Activated T-cell treated with anti-CD3 and anti-CD28 coated beads for 24 hours (primary cell): ENCODE results near the gene RASAL1.
A peak's percentile ranks its signal among the peaks of the same experiment; 100 is the strongest.

Experiments used
- DNase-seq: peaks from one replicate; pipeline ENCODE4 v3.0.0-alpha.2; 2020; ENCODE audit warnings: low read depth

RASAL1 gene

GRCh38 chr12:113075137-113075683 is 60.4 kb downstream of the RASAL1 start:
- DNase-seq = no peak

GRCh38 chr12:113073586-113073985 is 62.0 kb downstream of the RASAL1 start:
- DNase-seq = no peak

GRCh38 chr12:113072136-113072535 is 63.4 kb downstream of the RASAL1 start:
- DNase-seq = no peak

DNA sequence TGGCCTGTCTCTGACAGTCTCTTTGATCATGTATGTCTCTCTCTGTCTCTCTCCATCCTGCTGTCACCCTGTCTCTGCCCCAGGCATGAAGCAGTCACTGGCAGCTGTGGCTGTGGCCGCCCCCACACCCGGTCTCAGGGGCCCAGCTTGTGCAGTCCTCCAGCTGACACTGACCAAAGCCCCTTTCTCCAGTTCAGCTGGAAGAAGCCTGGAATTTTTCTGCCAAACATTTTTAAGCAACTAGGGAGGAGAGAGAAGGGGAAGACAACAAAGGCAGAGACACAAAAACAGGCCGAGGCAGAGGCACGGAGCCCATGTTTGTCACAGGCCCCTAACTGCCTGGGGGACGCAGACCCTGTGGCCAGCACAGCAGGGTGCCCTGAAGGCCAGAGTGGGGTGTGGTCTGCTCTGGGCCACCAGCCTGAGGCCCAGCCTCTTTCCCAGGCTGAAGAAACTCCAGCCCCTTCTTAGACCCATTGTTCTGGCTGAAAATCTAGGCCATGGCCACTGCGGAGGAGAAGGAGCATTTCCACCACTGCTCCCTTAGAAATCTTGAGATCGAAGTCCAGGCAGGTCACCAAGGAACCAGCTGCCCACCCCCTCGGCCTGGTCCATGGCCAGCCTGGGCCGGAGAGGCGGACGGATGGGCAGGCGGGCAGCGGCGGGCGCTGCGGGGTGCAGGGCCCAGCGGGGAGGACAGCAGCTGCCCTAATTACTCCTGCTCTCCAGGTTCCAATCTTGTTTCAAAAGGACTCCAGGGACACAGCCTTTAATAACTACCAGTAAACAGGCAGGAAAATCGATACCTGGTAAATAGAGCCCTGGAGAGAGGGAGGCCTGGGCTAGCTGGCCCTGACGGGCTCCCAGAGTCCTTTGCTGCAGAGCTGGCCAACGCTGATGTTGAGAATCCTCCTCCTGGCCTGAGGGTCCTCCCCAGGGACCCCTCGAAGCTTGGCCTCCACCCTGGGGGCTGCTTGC is 64.1 kb downstream of the RASAL1 start:
- DNase-seq = no peak

GRCh38 chr12:113070117-113070906 is 65.2 kb downstream of the RASAL1 start:
- DNase-seq = peak; percentile 37

- DNase-seq = no peak
Measured at GRCh38 chr12:113069751-113070116, 65.8 kb downstream of the RASAL1 start.

DNA sequence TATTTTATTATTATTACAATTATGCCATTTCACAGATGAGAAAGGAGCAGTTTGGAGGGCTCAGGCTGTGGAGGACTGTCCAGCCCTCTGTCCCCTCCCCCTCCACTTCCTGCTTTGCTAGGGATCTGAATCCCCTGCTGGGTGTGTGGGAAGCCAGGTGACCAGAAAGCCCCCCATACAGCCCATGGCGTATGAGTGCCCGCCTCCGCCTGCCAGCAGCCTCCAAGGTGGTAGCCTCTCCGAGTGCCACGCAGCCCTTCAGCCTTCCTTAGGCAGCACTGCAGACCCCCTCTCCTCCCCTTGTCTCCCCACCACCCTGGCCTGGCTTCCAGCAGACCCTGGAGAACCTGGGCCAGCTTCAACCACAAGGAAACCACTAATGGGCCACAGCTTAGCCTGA is 66.4 kb downstream of the RASAL1 start:
- DNase-seq = no peak

- no peak for DNase-seq
Measured at GRCh38 chr12:113067987-113068935, 67.3 kb downstream of the RASAL1 start.

DNA sequence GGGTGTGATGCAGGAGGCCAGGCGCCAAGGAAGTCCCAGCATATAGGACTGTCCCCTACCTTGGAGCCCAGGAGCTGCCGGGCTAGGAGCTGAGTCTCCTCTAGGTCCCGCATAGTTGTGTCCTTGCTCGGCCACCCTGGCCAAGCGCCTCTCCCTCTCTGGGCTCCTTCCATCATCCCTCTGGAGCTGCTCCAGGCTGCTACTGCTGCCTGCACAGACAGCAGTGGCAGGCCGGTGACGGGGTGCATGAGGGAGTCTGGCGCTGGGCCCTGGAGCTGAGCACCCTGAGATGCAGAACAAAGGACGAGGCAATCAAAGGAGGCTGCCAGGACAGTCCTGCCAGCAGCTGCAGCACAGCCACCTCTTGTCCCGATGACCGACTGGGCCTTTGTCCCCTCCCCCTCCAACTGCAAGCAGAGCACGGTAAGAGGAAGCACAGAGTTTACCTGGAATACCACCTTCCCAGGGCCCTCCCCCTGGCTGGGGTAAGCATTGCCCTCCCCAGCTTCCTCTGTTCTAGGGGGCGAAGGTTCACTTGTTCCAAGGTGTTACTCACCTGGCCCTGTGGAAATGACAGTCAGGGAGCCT is 68.7 kb downstream of the RASAL1 start:
- no peak for DNase-seq

DNA sequence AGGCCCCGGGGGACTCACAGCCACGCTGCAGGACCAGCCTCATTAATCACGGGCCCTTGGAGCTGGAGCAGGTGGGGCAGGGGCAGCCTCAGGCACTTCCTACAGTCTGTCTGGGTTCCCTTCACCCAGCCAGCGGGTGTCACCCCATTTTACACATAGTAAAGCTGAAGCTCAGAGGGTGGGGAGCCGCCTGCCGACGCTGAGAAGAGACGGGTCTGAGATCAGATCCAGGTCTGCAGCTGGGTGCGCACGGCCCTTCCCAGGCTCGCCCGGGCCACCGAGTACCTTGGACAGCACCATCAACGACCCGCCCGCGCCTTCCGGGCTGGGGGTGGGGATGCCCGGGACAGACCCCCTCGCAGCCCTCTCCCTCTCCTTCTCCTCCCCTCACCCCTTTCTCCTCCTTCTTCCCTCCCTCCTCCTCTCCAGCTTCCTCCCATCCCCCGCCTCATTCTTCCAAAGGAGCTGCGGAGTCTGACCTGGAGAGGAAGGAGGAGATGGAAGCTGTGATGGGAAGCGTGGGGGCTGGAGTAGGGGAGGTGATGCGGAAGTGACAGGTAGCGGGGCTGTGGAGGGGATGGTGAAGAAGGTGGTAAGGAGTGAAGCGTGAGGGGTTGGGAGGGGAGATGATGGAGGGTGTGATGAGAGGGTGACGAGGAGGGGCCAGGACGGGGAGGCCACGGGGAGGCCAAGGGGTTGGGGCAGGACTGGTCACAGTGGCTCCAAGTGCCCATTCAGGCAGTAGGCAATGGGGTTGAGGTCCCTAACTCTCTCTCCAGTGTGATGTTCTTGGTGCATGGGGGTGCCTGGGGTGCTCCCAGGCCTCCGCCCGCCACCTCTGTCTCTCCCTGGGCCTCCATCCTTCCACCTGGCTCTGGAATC is 70.2 kb downstream of the RASAL1 start:
- DNase-seq = no peak

DNA sequence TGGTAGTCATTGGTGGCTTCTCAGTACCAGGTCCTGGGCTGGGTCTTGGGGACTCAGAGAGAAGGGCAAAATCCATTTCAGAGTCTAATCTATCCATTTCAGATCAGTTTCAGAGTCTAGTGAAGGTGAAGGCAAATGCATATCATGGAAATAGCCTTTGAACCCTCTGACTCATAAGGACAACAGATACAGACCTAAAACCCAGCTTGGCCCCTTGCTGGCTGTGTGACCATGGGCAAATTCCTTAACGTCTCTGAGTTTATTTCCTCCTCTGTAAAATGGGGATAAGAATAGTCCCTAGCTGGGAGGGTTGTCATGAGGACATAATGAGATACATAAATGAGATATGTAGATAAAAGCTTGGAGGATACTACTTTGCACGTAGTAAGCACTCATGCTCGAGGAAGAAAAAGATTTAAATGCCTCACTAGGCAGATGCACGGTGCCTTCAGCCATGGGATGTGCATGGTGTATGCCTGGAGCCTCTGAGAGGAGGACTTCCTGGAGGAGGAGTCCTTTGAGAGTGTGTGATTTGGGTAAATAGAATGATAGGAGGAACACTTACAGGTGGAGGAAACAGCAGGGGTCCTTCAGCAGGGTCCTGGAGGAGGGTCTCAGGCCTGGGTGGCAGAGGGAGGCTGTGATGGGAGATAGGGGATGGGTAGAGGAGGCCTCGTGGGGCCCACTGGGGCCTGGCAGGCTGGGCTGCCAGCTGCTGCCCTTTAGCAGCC is 71.0 kb downstream of the RASAL1 start:
- no peak for DNase-seq

GRCh38 chr12:113063396-113064350 is 71.9 kb downstream of the RASAL1 start:
- no peak for DNase-seq

- no peak for DNase-seq
Measured at GRCh38 chr12:113062502-113063395, 72.8 kb downstream of the RASAL1 start.

- DNase-seq = no peak
Measured at GRCh38 chr12:113061061-113061694, 74.4 kb downstream of the RASAL1 start.

GRCh38 chr12:113060336-113060960 is 75.1 kb downstream of the RASAL1 start:
- DNase-seq = no peak

GRCh38 chr12:113059071-113059595 is 76.4 kb downstream of the RASAL1 start:
- no peak for DNase-seq
